Activated naive CD8-positive, alpha-beta T cell treated with anti-CD3 and anti-CD28 coated beads, Interleukin-2, amount 10 ng/mL, durations not matched to agents 7 days and 5 days (primary cell): ENCODE measurements around the gene SRRM4. TPM values are rescaled to one million over a fixed set of nuclear protein-coding genes. Genes with fewer than 3 reads are reported as not detected.

Experiments used
- ATAC-seq: fragments of 150-1000 bp; cut with Tn5 transposase; one replicate; pipeline ENCODE4 v1.10.0; 2021; ENCODE audit warnings: low read depth, moderate library complexity
- POLR2A ChIA-PET: fragments of 350-600 bp; sonication (Branson Sonifier 250); formaldehyde crosslinking; loops from one replicate; lab custom pipeline; 2021; ENCODE audit warnings: antibody characterized with exemption; lab: Charles Lee
- DNase-seq: peaks from one replicate; pipeline ENCODE4 v3.0.0; 2021
- H3K27ac Mint-ChIP-seq: one replicate; pipeline ENCODE4 v1.8.0; 2022; ENCODE audit warnings: mild to moderate bottlenecking, mixed read lengths
- H3K27me3 Mint-ChIP-seq: one replicate; pipeline ENCODE4 v1.8.0; 2022; ENCODE audit warnings: mild to moderate bottlenecking, moderate library complexity, mixed read lengths
- H3K36me3 Mint-ChIP-seq: one replicate; pipeline ENCODE4 v1.8.0; 2021; ENCODE audit warnings: mild to moderate bottlenecking, mixed read lengths
- H3K4me1 Mint-ChIP-seq: one replicate; pipeline ENCODE4 v1.8.0; 2021; ENCODE audit warnings: mixed read lengths
- H3K4me3 Mint-ChIP-seq: one replicate; pipeline ENCODE4 v1.8.0; 2022; ENCODE audit warnings: mild to moderate bottlenecking, moderate library complexity, mixed read lengths
- H3K9me3 Mint-ChIP-seq: one replicate; pipeline ENCODE4 v1.8.0; 2021; ENCODE audit warnings: mixed read lengths
- total RNA-seq, 2 experiments: library from RNA; stranded (reverse); gene quantifications; one replicate each; pipeline ENCODE4 v1.2.3, GENCODE V29; 2021

Gene SRRM4
- total RNA-seq, 2 experiments from 2014 or later: not detected

DNA sequence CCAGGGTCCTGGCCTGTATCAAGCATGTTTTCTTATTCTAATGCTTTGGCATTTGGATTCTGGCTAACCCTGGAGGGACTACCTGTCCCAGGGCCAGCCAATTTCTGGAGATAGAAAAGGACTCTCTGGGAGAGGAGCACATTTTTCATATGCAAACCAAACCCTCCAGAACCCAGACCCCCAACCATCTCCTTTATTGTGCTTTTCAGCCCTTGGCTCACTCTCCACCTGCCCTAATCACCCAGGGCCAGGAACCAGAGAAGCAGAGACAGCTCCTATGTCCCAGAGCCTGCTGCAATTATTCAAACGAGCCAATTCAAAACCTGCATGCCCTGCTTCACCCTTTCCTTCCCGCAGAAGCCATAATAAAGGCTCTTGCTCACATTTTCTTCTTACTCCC is 221.2 kb downstream of the SRRM4 start:
- Mint-ChIP-seq H3K36me3 (no peaks in the 10 kb centered on the region), H3K4me1 (no peaks in the 10 kb centered on the region), H3K27me3 (no peaks in the 10 kb centered on the region), H3K27ac (no peak overlapping the region), H3K4me3 (no peak overlapping the region), H3K9me3 (no peaks in the 10 kb centered on the region)
- POLR2A ChIA-PET: no interaction called here
- no peak for ATAC-seq
- no peak for DNase-seq

DNA sequence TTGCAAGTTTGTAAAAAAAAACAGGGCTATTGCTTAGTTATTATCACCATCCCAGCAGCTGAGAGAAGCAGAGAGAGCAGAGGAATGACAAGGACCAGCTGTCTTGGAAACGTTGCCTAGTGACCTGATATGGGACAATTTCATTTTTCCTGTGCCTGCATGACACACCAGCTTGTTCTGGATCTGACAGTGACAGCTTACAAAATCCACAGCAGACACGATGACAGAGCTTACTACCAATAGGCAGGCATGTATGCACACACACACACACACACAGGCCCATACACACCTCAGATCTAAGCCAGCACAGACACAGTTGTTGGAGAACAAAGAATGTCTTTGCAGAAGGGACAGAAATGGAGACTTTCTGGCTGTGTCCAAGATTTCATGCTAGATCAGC is 222.8 kb downstream of the SRRM4 start:
- no peaks in the 10 kb centered on the region for H3K27me3 Mint-ChIP-seq
- no peaks in the 10 kb centered on the region for H3K9me3 Mint-ChIP-seq
- no peak overlapping the region for H3K4me3 Mint-ChIP-seq
- ATAC-seq (no peak), DNase-seq (no peak)
- H3K4me1 Mint-ChIP-seq: no peaks in the 10 kb centered on the region
- no peak overlapping the region for H3K27ac Mint-ChIP-seq
- POLR2A ChIA-PET: no interaction called here
- no peaks in the 10 kb centered on the region for H3K36me3 Mint-ChIP-seq

DNA sequence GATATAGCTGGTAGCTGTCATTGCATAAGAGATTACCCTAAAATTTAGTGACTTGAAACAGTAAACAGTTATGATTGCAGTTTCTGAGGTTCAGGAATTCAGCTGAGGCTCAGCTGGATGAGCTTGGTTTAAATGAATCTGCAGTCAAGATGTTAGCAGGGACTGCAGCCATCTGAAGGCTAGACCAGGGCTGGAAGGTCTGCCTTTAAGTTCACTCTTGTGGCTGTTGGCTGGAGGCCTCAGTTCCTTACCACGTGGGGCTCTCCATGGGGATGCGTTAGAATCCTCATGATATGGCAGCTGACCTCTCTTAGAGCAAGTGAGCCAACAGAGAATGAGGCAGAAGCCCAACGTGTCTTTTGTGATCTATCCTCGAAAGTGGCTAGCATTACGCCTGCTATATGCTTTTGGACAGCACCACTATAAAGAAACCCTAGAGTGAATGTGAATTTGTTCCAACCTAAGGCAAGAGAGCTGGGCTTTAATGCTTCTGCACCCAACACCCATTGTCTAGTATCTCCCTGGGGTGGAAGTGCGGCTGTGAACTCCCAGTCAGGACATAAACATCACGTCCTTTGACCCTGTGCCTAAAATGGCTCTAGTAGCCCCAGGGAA is 223.4 kb downstream of the SRRM4 start:
- POLR2A ChIA-PET: no interaction called here

GRCh38 chr12:119206348-119207062 is 225.2 kb downstream of the SRRM4 start:
- H3K4me1 Mint-ChIP-seq: no peaks in the 10 kb centered on the region
- DNase-seq: no peak
- POLR2A ChIA-PET: no interaction called here
- H3K36me3 Mint-ChIP-seq: no peaks in the 10 kb centered on the region
- no peak overlapping the region for H3K4me3 Mint-ChIP-seq
- ATAC-seq: no peak
- H3K27ac Mint-ChIP-seq: no peak overlapping the region
- H3K27me3 Mint-ChIP-seq: no peaks in the 10 kb centered on the region
- H3K9me3 Mint-ChIP-seq: no peaks in the 10 kb centered on the region

More for the DNA sequence above, 223.4 kb downstream of the SRRM4 start:
- no peak overlapping the region for H3K27ac Mint-ChIP-seq
- H3K27me3 Mint-ChIP-seq: no peaks in the 10 kb centered on the region
- no peaks in the 10 kb centered on the region for H3K36me3 Mint-ChIP-seq
- no peaks in the 10 kb centered on the region for H3K4me1 Mint-ChIP-seq
- DNase-seq: no peak
- no peak for ATAC-seq
- no peak overlapping the region for H3K4me3 Mint-ChIP-seq
- no peaks in the 10 kb centered on the region for H3K9me3 Mint-ChIP-seq

GRCh38 chr12:119207063-119207560 is 225.8 kb downstream of the SRRM4 start:
- Mint-ChIP-seq H3K9me3 (no peaks in the 10 kb centered on the region), H3K27me3 (no peaks in the 10 kb centered on the region), H3K4me1 (no peaks in the 10 kb centered on the region), H3K4me3 (no peak overlapping the region), H3K36me3 (no peaks in the 10 kb centered on the region), H3K27ac (no peak overlapping the region)
- POLR2A ChIA-PET: no interaction called here
- DNase-seq (no peak), ATAC-seq (no peak)

DNA sequence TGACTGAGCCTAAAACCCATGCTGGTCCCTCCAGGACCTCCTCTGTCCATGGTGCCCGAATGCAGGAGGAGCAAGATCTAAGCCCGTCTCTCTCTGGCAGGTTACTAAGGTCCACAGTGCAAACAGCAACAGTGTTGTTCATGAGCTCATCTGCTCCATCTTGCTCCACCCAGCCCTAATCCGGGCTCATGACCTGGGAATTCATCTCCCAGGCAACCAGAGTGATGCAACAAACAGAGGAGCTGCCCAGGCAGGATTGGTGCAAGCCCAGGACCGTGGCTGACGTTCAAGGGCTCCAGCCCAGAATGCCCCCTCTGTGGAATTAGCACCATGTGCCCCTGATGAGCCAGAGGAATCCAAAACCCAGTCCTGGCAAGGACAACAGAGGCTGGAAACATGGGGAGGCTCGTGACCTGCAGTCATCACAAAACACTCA is 227.3 kb downstream of the SRRM4 start:
- Mint-ChIP-seq H3K9me3 (no peaks in the 10 kb centered on the region), H3K36me3 (no peaks in the 10 kb centered on the region), H3K27ac (no peak overlapping the region), H3K4me1 (no peaks in the 10 kb centered on the region), H3K27me3 (no peaks in the 10 kb centered on the region), H3K4me3 (no peak overlapping the region)
- POLR2A ChIA-PET: no interaction called here
- DNase-seq (no peak), ATAC-seq (no peak)

DNA sequence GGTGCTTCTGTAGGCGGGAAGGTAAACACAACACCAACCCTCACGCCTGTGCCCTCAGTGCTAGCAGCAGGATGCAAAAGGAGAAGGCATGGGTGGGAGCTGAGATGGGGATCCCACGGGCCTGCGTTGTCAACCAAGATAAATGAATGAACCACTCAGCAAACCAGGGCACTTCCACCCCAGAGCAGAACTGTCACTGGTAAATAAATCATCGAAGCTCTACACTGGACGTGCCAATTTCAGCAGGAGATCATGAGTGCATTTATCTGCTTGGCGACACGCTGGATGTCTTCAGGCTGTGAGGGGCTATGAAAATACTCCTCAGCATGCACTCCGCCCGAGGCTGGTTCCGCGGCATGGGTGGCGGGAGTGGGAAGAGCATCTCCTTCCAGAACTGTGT is 230.5 kb downstream of the SRRM4 start:
- POLR2A ChIA-PET: no interaction called here
- H3K36me3 Mint-ChIP-seq: no peaks in the 10 kb centered on the region
- H3K4me1 Mint-ChIP-seq: no peaks in the 10 kb centered on the region
- ATAC-seq: no peak
- DNase-seq: no peak
- H3K9me3 Mint-ChIP-seq: no peaks in the 10 kb centered on the region
- no peak overlapping the region for H3K27ac Mint-ChIP-seq
- H3K27me3 Mint-ChIP-seq: no peaks in the 10 kb centered on the region
- H3K4me3 Mint-ChIP-seq: no peak overlapping the region

Other genes with a start within 250 kb of the SRRM4 start
- not detected for gene HSPB8, start 197.4 kb downstream of the SRRM4 start, total RNA-seq